NCI-H1436 (cell line): ENCODE results near the gene RUSC2.
"Not testable (repeated sequence)": the region's sequence is repeated elsewhere in the genome, so short reads cannot be mapped to it uniquely, and the experiment has no call there.

Experiments used
- DNase-seq: peaks from one replicate; lab custom pipeline; 2025; lab: John Stamatoyannopoulos, UW

RUSC2 gene

GRCh38 chr9:35523556-35523955 lies 33.6 kb downstream of the RUSC2 start:
- not testable (repeated sequence) for DNase-seq

- DNase-seq, result no peak
These were observed 36.3 kb downstream of the RUSC2 start for GRCh38 chr9:35526087-35526801.

- no peak for DNase-seq
These were observed 39.4 kb downstream of the RUSC2 start for GRCh38 chr9:35529161-35529823.

GRCh38 chr9:35533398-35533797 lies 43.5 kb downstream of the RUSC2 start:
- no peak for DNase-seq

GRCh38 chr9:35534921-35535320 lies 45.0 kb downstream of the RUSC2 start:
- not testable (repeated sequence) for DNase-seq

GRCh38 chr9:35537913-35538312 lies 48.0 kb downstream of the RUSC2 start:
- no peak for DNase-seq

GRCh38 chr9:35538361-35539234 lies 48.7 kb downstream of the RUSC2 start:
- no peak for DNase-seq
